OCI-LY1 (cell line): ENCODE results near the gene PKD1.

Experiments used
- H2AFZ ChIP-seq: fragments of 200-600 bp; sonication (generic), shearing (Covaris generic); 2 replicates; pipeline ENCODE4 v1.6.0; 2014; ENCODE audit warnings: antibody characterized with exemption, mild to moderate bottlenecking, low read length
- H3F3A ChIP-seq: fragments of 200-600 bp; sonication (generic), shearing (Covaris generic); 2 replicates; pipeline ENCODE4 v1.6.0; 2014; ENCODE audit warnings: mild to moderate bottlenecking, antibody characterized with exemption, low read length, moderate library complexity; ENCODE audit not compliant: insufficient read depth
- H3K27ac ChIP-seq: fragments of 200-600 bp; sonication (generic); 2 replicates; pipeline ENCODE4 v1.5.1; 2014; ENCODE audit warnings: low read length, mixed run types, mild to moderate bottlenecking, low read depth; ENCODE audit not compliant: poor library complexity, severe bottlenecking
- H3K27me3 ChIP-seq: fragments of 200-600 bp; sonication (generic); 2 replicates; pipeline ENCODE4 v1.6.0; 2014; ENCODE audit warnings: antibody characterized with exemption, mild to moderate bottlenecking, low read length, moderate library complexity; ENCODE audit not compliant: insufficient read depth
- H3K36me3 ChIP-seq: fragments of 200-600 bp; sonication (generic); 2 replicates; pipeline ENCODE4 v1.6.1; 2014; ENCODE audit warnings: mild to moderate bottlenecking, antibody characterized with exemption, low read length, moderate library complexity, mixed read lengths; ENCODE audit not compliant: insufficient read depth
- H3K4me1 ChIP-seq: fragments of 200-600 bp; sonication (generic); 2 replicates; pipeline ENCODE4 v1.5.1; 2014; ENCODE audit warnings: mild to moderate bottlenecking, low read length, moderate library complexity; ENCODE audit not compliant: insufficient read depth, severe bottlenecking
- H3K4me2 ChIP-seq: fragments of 200-600 bp; sonication (generic), shearing (Covaris generic); 2 replicates; pipeline ENCODE4 v1.6.1; 2014; ENCODE audit warnings: low read length
- H3K4me3 ChIP-seq: fragments of 200-600 bp; sonication (generic); 2 replicates; pipeline ENCODE4 v1.5.1; 2014; ENCODE audit warnings: low read length, low read depth, mild to moderate bottlenecking, mixed read lengths; ENCODE audit not compliant: poor library complexity, severe bottlenecking
- H3K79me2 ChIP-seq: fragments of 200-600 bp; shearing (Covaris generic); 2 replicates; pipeline ENCODE4 v1.6.1; 2016; ENCODE audit warnings: mixed run types, low read length, mixed read lengths; ENCODE audit not compliant: insufficient read depth
- H3K9ac ChIP-seq: fragments of 200-600 bp; sonication (generic), shearing (Covaris generic); 2 replicates; pipeline ENCODE4 v1.6.1; 2014; ENCODE audit warnings: mild to moderate bottlenecking, low read length, mixed read lengths
- H3K9me2 ChIP-seq: fragments of 200-600 bp; sonication (generic), shearing (Covaris generic); 2 replicates; pipeline ENCODE4 v1.6.1; 2014; ENCODE audit warnings: low read depth, mild to moderate bottlenecking, low read length, mixed read lengths
- H3K9me3 ChIP-seq: fragments of 200-600 bp; shearing (Covaris generic); 2 replicates; pipeline ENCODE4 v1.6.1; 2014; ENCODE audit warnings: low read length, mixed read lengths
- H4K20me1 ChIP-seq: fragments of 200-600 bp; sonication (generic), shearing (Covaris generic); 2 replicates; pipeline ENCODE4 v1.6.0; 2016; ENCODE audit warnings: mild to moderate bottlenecking, low read length; ENCODE audit not compliant: insufficient read depth
- CTCF ChIP-seq: fragments of 200-600 bp; sonication (generic), shearing (Covaris generic); IDR thresholded peaks from 2 replicates; pipeline ENCODE4 v1.5.1; 2017; ENCODE audit warnings: mild to moderate bottlenecking, antibody characterized with exemption, low read length, moderate library complexity, mixed read lengths
- EZH2 ChIP-seq: fragments of 200-600 bp; sonication (generic), shearing (Covaris generic); IDR thresholded peaks from 2 replicates; pipeline ENCODE4 v1.8.0; 2017; ENCODE audit warnings: borderline replicate concordance, mixed run types, mild to moderate bottlenecking, antibody characterized with exemption, low read length, moderate library complexity, mixed read lengths

PKD1 gene

GRCh38 chr16:2078096-2078495 is 57.6 kb downstream of the PKD1 start:
- TF ChIP-seq EZH2 (no peak), CTCF (no peak)
- Histone ChIP-seq H3K27me3 (no peaks in the 10 kb centered on the region), H3K9me3 (no peaks in the 10 kb centered on the region), H3K4me2 (no peak overlapping the region), H3F3A (no peaks in the 10 kb centered on the region), H3K4me3 (no peak overlapping the region), H3K4me1 (no peaks in the 10 kb centered on the region), H4K20me1 (no peaks in the 10 kb centered on the region), H3K9ac (no peak overlapping the region), H3K36me3 (peaks cover 12% of the 10 kb centered on the region; the same call in 1 of the 2 replicates), H3K9me2 (no peaks in the 10 kb centered on the region), H3K27ac (no peak overlapping the region), H3K79me2 (no peaks in the 10 kb centered on the region), H2AFZ (no peak overlapping the region)

GRCh38 chr16:2077696-2078095 is 58.0 kb downstream of the PKD1 start:
- H3K36me3 ChIP-seq: peaks cover 15% of the 10 kb centered on the region; the same call in 1 of the 2 replicates

GRCh38 chr16:2077016-2077415 is 58.7 kb downstream of the PKD1 start:
- Histone ChIP-seq H3K79me2 (no peaks in the 10 kb centered on the region), H3K4me3 (no peak overlapping the region), H3K4me1 (no peaks in the 10 kb centered on the region), H3K36me3 (peaks cover 11% of the 10 kb centered on the region; the same call in 1 of the 2 replicates), H3F3A (no peaks in the 10 kb centered on the region), H3K9me2 (no peaks in the 10 kb centered on the region), H3K9me3 (no peaks in the 10 kb centered on the region), H3K27me3 (no peaks in the 10 kb centered on the region), H2AFZ (no peak overlapping the region), H3K27ac (no peak overlapping the region), H3K4me2 (no peak overlapping the region), H4K20me1 (no peaks in the 10 kb centered on the region), H3K9ac (no peak overlapping the region)
- TF ChIP-seq CTCF (no peak), EZH2 (no peak)

More at GRCh38 chr16:2077696-2078095, 58.0 kb downstream of the PKD1 start:
- Histone ChIP-seq H3K79me2 (no peaks in the 10 kb centered on the region), H3K9me2 (no peaks in the 10 kb centered on the region), H3K27me3 (no peaks in the 10 kb centered on the region), H4K20me1 (no peaks in the 10 kb centered on the region), H3K27ac (no peak overlapping the region), H3K9ac (no peak overlapping the region), H3K4me3 (no peak overlapping the region), H3K4me1 (no peaks in the 10 kb centered on the region), H3F3A (no peaks in the 10 kb centered on the region), H3K4me2 (no peak overlapping the region), H3K9me3 (no peaks in the 10 kb centered on the region), H2AFZ (no peak overlapping the region)
- no peak for TF ChIP-seq EZH2
- no peak for TF ChIP-seq CTCF
